ENCODE data around the gene HDAC10.
"Not testable (repeated sequence)": the region's sequence is repeated elsewhere in the genome, so short reads cannot be mapped to it uniquely, and the experiment has no call there.

The HDAC10 gene

DNA sequence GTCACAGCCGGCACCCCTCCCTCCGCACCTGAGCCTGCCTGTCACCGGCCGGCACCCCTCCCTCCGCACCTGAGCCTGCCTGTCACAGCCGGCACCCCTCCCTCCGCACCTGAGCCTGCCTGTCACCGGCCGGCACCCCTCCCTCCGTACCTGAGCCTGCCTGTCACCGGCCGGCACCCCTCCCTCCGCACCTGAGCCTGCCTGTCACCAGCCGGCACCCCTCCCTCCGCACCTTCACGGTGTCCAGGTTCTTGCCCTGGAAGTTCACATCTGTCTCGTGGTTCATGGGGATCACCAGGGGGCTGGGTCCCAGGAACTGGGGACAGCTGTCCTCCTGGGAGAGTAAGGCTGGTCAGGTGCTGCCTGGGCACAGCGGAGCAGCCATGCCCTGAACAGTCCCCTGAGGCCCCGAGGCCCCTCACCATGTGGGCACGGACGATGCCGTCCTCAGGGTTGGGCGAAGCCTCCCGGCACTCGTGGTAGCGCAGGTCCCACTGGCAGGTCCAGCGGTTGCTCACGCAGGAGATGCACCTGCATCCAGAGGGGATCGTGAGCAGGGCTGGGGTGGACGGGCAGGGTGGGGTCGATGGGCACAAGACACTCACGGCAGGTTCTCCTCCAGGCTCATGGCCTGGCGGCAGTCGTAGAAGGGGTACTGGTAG lies 34.6 kb upstream of the HDAC10 start:
- no peak for DNase-seq

GRCh38 chr22:50284479-50284878 lies 33.4 kb upstream of the HDAC10 start:
- no peak for DNase-seq

GRCh38 chr22:50283821-50284220 lies 32.8 kb upstream of the HDAC10 start:
- no peak for DNase-seq

GRCh38 chr22:50282361-50283155 lies 31.5 kb upstream of the HDAC10 start:
- no peak for DNase-seq

DNA sequence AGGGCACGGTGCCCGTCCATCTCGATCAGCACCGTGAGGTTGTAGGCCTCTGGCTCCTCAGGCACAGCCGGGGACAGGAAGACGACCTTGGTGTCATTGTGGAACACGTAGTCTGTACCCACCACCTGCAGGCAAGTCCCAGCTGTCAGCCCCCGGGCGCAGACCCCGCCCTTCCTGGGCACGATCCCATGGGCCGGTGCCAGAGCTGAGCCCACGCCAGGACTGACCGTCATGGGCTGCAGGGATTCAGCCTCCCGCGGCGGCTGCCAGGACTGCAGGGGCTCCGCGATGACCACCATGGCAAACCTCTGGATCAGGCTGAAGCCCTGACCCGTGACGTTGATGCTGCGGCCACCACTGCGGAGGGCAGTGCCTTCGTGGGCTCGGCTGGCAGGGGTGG lies 30.9 kb upstream of the HDAC10 start:
- DNase-seq: no peak

- no peak for DNase-seq
Measured at GRCh38 chr22:50281384-50281760, 30.3 kb upstream of the HDAC10 start.

- DNase-seq: no peak
Measured at GRCh38 chr22:50280708-50281383, 29.8 kb upstream of the HDAC10 start.

DNA sequence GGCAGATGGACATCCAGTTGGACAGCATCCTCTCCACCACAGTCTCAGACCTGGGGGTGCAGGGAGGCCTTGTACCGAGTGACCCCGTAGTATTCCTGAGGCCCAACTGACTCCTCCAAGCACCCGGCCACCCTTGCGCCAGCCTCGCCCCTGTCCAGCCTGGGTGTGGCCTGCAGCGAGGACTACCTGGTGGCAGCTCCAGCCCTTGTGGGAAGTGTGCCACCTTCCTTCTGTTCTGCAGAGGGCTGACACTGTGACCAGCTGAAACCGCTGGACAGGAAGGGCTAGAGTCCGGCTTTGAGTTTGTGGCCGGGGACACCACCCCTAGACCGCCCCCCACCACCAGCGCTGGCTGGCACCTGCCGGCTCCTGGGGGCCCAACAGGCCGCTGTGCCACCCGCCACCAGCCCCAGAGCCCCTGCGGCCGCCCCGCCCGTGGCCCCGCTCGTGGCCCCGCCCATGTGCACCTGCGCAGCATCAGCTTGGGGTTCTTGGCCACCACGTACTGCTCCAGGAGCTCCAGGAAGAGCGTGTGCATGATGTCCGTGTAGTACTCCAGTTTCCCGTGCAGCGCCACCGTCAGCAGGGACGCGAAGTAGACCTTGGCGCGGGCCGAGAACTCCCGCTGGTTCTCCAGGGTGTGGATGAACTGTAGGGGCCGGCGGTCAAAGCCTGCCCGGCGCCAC lies 29.1 kb upstream of the HDAC10 start:
- no peak for DNase-seq

DNA sequence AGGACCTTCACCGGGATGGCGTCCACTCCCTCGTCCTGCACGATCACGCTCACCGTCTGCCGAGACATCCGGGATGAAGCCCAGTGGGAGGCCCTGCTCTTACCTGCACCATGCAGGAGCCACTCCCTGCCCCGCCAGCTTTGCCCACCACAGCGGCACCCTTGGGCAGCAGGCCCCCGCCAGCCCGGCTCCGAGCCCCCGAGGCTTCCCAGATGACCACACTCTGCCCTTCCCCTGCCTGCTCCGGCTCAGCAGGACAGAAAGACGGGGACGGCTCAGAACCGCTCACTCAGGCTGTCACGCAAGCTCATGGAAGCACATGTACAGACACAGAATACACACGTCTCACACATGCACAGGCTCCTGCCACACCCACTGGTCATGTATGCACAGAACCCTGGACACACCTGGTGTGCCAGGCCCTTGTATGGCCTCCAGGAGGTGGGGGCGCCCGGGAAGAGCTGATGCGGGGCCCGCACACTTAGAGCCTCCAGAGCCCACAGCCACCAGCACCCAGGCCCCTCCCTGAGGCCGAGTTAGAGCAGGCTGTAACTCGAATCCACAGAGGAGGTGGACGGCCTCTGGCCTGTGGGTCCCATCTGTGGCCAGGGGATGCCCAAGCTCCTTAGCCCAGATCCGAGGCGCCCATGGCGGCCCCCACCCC lies 28.0 kb upstream of the HDAC10 start:
- no peak for DNase-seq

DNA sequence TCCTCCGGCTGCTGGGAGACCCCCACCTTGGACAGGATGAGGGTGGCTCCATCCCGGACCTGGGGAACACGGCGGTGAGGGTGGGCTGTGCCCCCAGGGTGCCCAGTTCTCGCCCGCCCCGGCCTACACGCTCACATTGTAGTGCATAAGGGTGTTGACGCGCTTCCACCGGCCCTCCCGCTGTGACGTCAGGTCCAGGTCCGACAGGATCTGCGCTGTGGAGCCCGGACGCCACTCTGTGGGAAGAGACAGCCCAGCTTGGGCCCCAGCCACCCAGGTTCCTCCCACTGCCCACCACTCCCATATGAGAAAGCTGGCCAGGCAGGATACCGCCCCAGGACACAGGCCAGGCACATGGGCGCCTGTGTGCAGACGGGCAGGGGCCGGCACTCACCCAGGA lies 27.4 kb upstream of the HDAC10 start:
- DNase-seq: no peak

- DNase-seq: no peak
Measured at GRCh38 chr22:50277761-50278160, 26.7 kb upstream of the HDAC10 start.

DNA sequence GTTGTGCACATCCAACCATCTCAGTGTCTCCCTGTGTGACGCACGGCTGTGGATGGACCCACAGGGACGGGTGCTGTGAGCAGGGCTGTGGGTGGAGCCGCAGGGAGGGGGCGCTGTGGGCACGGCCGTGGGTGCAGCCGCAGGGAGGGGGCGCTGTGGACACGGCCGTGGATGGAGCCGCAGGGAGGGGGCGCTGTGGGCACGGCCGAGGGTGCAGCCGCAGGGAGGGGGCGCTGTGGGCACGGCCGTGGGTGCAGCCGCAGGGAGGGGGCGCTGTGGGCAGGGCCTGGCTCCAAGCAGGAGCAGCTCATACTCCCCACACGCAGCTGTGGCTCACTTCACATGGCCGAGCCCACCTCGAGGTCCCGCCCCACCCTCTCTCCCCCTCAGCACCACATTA lies 25.1 kb upstream of the HDAC10 start:
- no peak for DNase-seq

DNA sequence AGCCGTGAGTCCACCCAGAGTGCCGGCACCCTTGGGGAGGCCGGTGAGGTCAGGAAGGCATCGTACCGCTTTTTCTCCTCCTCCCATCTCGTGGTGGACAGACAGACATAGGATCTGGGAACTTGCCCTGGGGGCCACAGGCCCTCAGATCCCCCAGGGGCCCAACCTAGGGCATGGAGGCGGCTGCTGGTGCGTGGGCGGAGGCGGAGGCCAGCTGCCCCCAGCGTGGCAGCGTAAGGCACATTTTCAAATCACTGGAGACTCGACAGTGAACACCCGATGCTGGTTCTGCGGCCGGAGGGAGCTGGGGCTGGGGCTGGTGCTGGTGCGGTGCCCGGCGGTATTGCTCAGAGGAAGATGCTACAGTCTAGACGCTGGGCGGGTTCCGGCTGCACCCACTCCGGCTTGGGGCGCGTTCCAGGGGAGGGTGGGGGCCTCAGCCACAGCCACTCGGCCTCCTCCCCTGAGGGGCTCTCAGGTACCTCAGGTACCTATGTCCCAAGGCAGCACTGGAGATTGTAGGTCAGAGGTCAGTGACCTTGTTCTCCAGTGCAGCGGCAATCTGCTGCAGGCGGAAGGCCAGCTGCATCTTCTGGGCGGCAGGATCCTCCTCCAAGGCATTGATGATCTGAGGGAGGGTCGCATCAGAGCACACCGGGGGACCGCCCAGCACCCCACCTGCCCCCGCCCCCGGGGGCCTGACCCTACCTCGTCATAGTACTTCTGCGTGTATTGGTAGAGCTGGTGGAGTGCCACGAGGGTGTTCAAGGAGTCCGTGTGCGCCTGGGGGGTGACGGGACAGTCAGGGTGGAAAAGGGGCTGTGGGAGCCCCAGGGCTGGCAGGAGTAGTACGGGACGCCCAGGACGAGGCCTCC lies 24.4 kb upstream of the HDAC10 start:
- no peak for DNase-seq

DNA sequence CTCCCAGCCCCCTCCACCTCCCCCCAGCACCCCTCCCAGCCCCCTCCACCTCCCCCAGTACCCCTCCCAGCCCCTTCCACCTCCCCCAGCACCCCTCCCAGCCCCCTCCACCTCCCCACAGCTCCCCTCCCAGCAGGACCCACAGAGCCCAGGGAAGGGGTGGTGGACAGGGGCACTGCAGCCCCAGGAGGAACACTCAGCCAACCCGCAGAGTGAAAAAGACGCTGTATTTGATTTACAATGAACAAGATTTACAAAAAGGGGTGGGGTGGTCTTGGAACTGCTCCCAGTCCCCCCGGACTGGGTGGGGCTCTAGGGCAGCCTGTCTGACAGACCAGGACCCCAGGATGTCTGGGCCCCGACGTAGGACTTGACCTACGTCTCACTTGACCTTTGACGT lies 23.7 kb upstream of the HDAC10 start:
- DNase-seq: no peak

- no peak for DNase-seq
Measured at GRCh38 chr22:50274311-50274710, 23.2 kb upstream of the HDAC10 start.

DNA sequence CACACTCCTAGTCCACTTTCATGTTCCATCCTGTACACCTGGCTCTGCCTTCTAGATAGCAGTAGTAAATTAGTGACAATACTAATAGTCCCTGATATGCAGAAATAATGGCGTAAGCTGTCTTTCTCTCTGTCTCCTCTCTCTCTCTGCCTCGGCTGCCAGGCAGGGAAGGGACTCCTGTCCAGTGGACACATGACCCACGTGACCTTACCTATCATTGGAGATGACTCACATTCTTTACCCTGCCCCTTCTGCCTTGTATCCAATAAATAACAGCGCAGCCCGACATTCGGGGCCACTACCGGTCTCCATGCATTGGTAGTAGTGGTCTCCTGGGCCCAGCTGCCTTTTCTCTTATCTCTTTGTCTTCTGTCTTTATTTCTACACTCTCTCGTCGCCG lies 22.7 kb upstream of the HDAC10 start:
- DNase-seq: not testable (repeated sequence)

GRCh38 chr22:50273352-50273751 lies 22.3 kb upstream of the HDAC10 start:
- DNase-seq: not testable (repeated sequence)

GRCh38 chr22:50272044-50272802 lies 21.2 kb upstream of the HDAC10 start:
- no peak for DNase-seq

- no peak for DNase-seq
Measured at GRCh38 chr22:50271519-50271970, 20.5 kb upstream of the HDAC10 start.

- no peak for DNase-seq
Measured at GRCh38 chr22:50270666-50271394, 19.8 kb upstream of the HDAC10 start.
